Suprapubic skin (tissue), 4 donors: ENCODE measurements around the gene IL17B. TPM values are rescaled to one million over a fixed set of nuclear protein-coding genes. Genes with fewer than 3 reads are reported as not detected.
"Not testable (repeated sequence)": the region's sequence is repeated elsewhere in the genome, so short reads cannot be mapped to it uniquely, and the experiment has no call there.

ENCODE experiments used
- DNase-seq, 2 donors: peaks; one replicate each; pipeline ENCODE4 v3.0.0-alpha.2; 2019; ENCODE audit warnings: low spot score in 2 of 2
- H3K27ac ChIP-seq: fragments of 200-600 bp; sonication (generic); one replicate; pipeline ENCODE4 v1.5.1; 2019
- H3K27me3 ChIP-seq: fragments of 200-600 bp; sonication (generic); one replicate; pipeline ENCODE4 v1.5.1; 2019
- H3K36me3 ChIP-seq: fragments of 200-600 bp; sonication (generic); one replicate; pipeline ENCODE4 v1.5.1; 2019
- H3K4me1 ChIP-seq: fragments of 200-600 bp; sonication (generic); one replicate; pipeline ENCODE4 v1.5.1; 2019
- H3K4me3 ChIP-seq: fragments of 200-600 bp; sonication (generic); one replicate; pipeline ENCODE4 v1.5.1; 2019; ENCODE audit warnings: mild to moderate bottlenecking
- H3K9me3 ChIP-seq: fragments of 200-600 bp; sonication (generic); one replicate; pipeline ENCODE4 v1.5.1; 2019
- CTCF ChIP-seq, 2 donors: fragments of 200-600 bp in 1 of 2; fragments of 450-650 bp in 1 of 2; sonication (generic) in 1 of 2; IDR thresholded peaks; one replicate each; pipeline ENCODE4 v1.5.1; 2016 to 2019; ENCODE audit warnings: antibody characterized with exemption in 2 of 2, mild to moderate bottlenecking in 1 of 2, moderate library complexity in 1 of 2
- EP300 ChIP-seq: sonication (generic); formaldehyde crosslinking; IDR thresholded peaks from one replicate; pipeline ENCODE4 v1.6.1; 2017; ENCODE audit warnings: antibody characterized with exemption
- POLR2A ChIP-seq, 2 donors: fragments of 450-650 bp; IDR thresholded peaks; one replicate each; pipeline ENCODE4 v1.6.1; 2017; ENCODE audit warnings: antibody characterized with exemption in 2 of 2, mild to moderate bottlenecking in 2 of 2, moderate library complexity in 2 of 2
- POLR2AphosphoS5 ChIP-seq, 3 donors: sonication (generic); formaldehyde crosslinking; IDR thresholded peaks; one replicate each; pipeline ENCODE4 v1.6.1; 2017; ENCODE audit warnings: antibody characterized with exemption in 3 of 3
- WGBS: methylation state at CpG from one replicate; pipeline ENCODE4 v1.1.5; 2018; 5-methylcytosine and 5-hydroxymethylcytosine counted together
- total RNA-seq, 4 donors: library from RNA; depleted of rRNA; stranded (reverse); fragments of >200 nt; gene quantifications; one replicate each; pipeline ENCODE4 v1.1.0, GENCODE V29; 2016

Gene IL17B
- total RNA-seq, 4 donors from 2014 or later: not detected

- Histone ChIP-seq H3K27ac (no peak overlapping the region), H3K4me1 (peaks cover 3% of the 10 kb centered on the region)
- 81% methylated on average over 19 of the region's 19 CpGs for WGBS
Observed at GRCh38 chr5:149392718-149393117, 13.6 kb upstream of the IL17B start.

GRCh38 chr5:149391524-149391923, 12.4 kb upstream of the IL17B start:
- Histone ChIP-seq H3K4me1 (peaks cover 7% of the 10 kb centered on the region), H3K36me3 (no peaks in the 10 kb centered on the region), H3K27ac (no peak overlapping the region), H3K4me3 (no peak overlapping the region), H3K27me3 (no peaks in the 10 kb centered on the region), H3K9me3 (no peaks in the 10 kb centered on the region)
- DNase-seq: no peak
- 96% methylated on average over 6 of the region's 6 CpGs for WGBS
- TF ChIP-seq CTCF (IDR thresholded peaks at IDR 0.05) (no peak), POLR2AphosphoS5 (IDR thresholded peaks at IDR 0.05) (no peak), POLR2A (IDR thresholded peaks at IDR 0.05) (no peak), EP300 (no peak)

More at GRCh38 chr5:149392718-149393117, 13.6 kb upstream of the IL17B start:
- no peak for DNase-seq
- Histone ChIP-seq H3K36me3 (no peaks in the 10 kb centered on the region), H3K9me3 (no peaks in the 10 kb centered on the region), H3K27me3 (no peaks in the 10 kb centered on the region), H3K4me3 (no peak overlapping the region)
- TF ChIP-seq POLR2AphosphoS5 (IDR thresholded peaks at IDR 0.05): no peak
- no peak for TF ChIP-seq POLR2A (IDR thresholded peaks at IDR 0.05)
- TF ChIP-seq CTCF (IDR thresholded peaks at IDR 0.05): no peak
- TF ChIP-seq EP300: no peak

DNA sequence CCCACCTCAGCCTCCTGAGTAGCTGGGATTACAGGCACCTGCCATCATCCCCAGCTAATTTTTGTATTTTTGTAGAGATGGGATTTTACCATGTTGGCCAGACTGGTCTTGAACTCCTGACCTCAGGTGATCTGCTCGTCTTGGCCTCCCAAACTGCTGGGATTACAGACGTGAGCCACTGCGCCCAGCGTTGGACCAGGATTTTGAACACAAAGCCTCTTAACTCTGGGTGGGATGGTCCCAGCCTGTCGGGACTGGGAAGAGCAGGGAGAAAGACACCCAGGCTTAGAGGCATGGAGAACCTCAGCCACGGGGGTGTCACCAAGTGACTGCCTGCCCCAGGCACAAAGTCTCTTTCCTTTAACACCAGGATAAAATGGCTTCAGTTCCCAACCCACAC, 12.0 kb upstream of the IL17B start:
- WGBS: 86% methylated on average over 6 of the region's 6 CpGs

DNA sequence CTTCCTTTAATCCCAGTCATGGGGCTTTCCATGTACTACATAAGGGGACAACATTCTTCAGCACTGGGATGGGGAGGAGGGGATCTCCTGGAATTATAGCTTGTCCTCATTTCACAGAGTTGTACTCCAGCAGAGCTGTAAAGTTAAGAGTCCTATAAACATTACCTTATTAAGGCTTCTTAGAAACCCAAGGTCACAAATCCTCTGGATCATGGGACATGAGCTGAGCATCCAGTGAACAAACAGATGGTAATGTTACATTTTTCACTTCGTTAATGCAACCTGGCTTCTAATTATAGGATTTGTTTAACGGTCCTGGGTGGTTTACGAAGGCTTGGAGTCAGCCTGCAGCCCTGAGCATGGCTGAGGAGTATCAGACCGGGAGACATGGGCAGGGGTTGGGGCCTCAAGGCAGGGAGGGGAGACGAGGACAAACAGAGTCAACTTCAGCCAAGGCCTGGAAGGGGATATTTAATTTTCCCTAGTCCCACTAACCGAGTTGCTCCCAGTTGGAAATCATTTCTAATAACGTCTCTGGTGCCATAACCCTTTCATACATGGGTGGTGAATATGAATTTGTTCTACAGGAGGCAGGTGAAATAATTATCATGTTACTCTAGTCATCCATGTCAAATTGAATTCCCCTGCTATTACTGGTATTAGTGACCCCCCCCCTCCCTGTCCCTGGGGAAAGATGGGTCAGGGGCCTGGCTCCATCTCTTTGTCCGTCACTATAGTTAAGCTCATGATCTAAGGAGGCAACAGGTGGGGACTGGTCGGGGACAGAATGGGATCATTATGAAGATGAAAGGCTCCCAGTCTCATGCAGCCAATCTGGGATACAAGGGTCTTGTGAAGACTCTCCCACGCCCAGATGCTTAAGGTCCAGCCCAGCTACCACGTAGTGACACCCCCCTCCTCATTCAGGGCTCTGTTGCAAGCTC, 10.7 kb upstream of the IL17B start:
- H3K4me3 ChIP-seq: no peak overlapping the region
- H3K27ac ChIP-seq: no peak overlapping the region
- 86% methylated on average over 11 of the region's 11 CpGs for WGBS

More for the DNA sequence above, 12.0 kb upstream of the IL17B start:
- H3K27ac ChIP-seq, H3K36me3 ChIP-seq, H3K4me3 ChIP-seq, DNase-seq, H3K27me3 ChIP-seq, H3K4me1 ChIP-seq, H3K9me3 ChIP-seq: not testable (repeated sequence)

GRCh38 chr5:149388498-149389190, 9.6 kb upstream of the IL17B start:
- Histone ChIP-seq H3K27me3 (no peaks in the 10 kb centered on the region), H3K9me3 (no peaks in the 10 kb centered on the region), H3K27ac (peak overlapping the region; percentile 14), H3K4me1 (peaks cover 7% of the 10 kb centered on the region), H3K36me3 (no peaks in the 10 kb centered on the region), H3K4me3 (no peak overlapping the region)
- no peak for DNase-seq
- TF ChIP-seq CTCF (IDR thresholded peaks at IDR 0.05) (no peak), POLR2A (IDR thresholded peaks at IDR 0.05) (no peak), EP300 (no peak), POLR2AphosphoS5 (IDR thresholded peaks at IDR 0.05) (no peak)
- 79% methylated on average over 7 of the region's 7 CpGs for WGBS

More for the DNA sequence above, 10.7 kb upstream of the IL17B start:
- H3K27me3 ChIP-seq: no peaks in the 10 kb centered on the region
- no peaks in the 10 kb centered on the region for H3K9me3 ChIP-seq
- H3K36me3 ChIP-seq: no peaks in the 10 kb centered on the region
- no peak for TF ChIP-seq CTCF (IDR thresholded peaks at IDR 0.05)
- TF ChIP-seq EP300: peak; percentile 20
- no peak for TF ChIP-seq POLR2A (IDR thresholded peaks at IDR 0.05)
- no peak for TF ChIP-seq POLR2AphosphoS5 (IDR thresholded peaks at IDR 0.05)
- DNase-seq: no peak
- H3K4me1 ChIP-seq: peaks cover 7% of the 10 kb centered on the region
